ENCODE data around the gene ETFRF1.

ETFRF1 gene

DNA sequence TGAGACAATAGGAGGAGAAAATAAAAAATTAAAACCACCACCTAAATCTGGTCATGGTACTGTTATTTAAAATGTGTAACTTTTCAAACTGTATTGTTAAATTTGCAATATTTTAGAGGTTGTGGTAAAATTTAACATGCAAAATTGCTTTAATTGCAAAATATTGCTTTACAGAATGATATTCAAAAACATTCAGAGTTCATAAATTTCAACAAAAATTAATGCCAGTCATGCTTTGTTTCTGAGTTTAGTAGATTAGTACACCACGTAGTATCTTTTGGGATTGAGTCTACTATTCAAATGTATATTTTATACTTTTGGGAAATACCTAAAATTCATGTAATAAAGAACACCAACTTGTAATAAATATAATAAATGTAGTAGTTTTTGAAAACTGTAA lies 18.3 kb downstream of the ETFRF1 start:
- DNase-seq (ENCODE audit: low read depth in 2 of 2), result no peak

DNA sequence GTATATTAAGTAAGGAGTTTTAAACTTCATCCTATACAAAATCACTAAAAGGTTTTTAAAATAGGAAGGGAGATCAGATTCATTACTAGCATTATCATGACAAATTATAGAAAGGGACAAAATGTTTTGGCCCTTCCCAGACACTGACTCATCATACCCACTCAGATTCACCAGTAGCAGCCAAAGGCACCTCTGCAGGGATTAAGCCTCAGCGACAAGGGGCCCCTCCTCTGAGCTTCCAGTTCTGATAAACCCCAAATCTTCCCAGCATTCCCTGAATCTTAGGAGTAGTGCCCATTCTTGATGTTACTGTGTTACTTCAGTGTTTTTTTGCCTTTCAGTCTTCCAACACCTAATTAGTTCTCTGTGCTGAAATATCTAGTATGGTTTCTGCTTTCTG lies 41.2 kb downstream of the ETFRF1 start:
- no peak for DNase-seq (ENCODE audit: low read depth in 2 of 2)

DNA sequence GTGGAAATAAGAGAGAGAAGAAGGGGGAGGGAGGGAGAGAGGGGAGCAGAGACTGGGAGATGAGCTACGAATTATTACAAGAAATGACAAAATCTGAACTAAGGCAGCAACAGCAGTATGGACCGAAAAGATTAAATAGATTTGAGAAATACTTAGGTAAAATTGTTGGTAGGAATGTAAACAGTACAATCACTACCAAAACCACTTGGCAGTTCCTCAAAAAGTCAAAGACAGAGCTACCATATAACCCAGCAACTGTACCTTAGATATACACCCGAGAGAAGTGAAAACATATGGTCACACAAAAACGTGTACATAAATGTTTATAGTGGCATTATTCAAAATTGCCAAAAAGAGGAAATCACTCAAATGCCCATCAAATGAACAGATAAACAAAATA lies 41.6 kb downstream of the ETFRF1 start:
- DNase-seq (ENCODE audit: low read depth in 2 of 2), result no peak

DNA sequence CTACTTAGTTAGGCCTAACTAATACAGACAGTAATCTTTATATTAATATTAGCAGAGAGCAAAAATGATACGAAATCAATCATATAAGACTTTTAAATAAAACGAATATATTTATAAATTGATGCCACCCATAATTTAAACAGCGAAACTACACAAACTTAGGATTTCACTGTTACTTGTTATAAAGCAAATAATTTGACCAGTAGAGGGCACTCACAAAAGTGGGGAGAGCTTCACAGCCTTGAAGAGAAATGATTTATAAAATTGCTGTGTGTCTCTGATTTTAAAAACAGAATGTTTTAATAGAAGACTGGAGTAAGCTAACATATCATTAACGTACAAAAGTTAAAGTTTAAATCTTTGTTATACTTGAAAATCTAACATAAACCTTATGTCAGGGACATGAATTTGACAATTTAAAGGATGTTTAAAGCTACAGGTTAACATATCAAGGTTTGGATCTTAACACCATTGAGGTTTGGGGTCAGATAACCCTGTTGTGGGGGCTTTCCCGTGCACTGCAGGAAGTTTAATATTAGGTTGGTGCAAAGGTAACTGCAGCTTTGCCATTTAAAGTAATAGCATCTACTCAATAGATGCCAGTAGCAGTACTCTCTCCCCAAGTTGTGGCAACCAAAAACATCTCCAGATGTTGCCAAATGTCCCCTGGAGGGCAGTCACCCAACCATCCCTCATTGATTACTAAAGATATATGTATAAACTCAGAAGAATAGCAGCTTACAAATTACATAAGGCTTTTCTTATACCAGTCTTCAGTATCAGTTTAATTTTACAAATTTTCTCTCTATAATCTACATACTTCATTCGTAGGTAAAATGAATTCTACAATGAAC lies 46.4 kb downstream of the ETFRF1 start:
- DNase-seq (ENCODE audit: low read depth in 2 of 2), result peak; percentile 13 to 29

DNA sequence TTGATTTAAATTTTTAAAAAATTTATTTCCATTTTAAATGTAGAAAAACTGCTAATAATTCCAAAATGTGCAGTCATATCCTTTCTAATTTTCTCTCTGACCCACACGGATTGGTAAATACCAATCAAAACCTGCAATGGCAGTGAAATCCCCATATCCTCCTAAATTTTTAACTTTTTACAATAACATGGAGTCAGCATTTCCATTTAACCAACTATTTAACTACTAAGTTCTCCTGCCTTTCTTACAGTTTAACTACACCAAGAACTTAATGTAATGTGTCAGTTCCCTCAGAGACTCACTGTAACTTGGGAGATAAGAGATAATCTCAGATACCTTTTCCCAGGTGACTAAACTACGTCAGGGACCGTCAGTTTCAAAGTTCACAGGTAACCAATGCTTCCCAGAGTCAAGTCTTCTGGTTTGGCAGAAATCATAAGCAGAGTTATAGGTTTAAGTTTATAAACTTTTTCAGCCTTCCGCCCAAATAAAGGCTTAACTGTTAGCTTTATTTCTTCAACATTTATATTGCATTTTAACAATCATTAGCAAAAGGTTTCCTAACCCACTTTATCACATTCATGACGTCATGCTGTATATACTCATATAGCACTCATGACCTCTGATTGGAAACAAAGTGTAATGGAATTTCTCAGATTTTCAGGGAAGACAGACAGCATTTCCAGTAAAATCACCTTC lies 48.1 kb downstream of the ETFRF1 start:
- no peak for DNase-seq (ENCODE audit: low read depth in 2 of 2)

DNA sequence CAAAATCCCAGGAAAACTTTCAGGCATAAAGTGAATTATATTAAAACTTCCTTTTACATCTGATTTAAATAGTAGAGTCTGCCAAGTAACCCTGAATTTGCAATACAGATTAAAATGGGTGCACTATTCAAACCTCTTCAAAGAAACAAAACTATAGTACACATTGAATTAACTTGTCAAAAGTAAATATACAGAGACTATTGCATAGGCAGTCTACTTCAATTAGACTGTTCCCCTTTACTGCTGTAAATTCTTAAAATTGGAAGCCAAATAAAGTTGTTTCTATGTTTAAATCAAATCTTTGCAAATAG lies 48.6 kb downstream of the ETFRF1 start:
- DNase-seq (ENCODE audit: low read depth in 2 of 2), result no peak

DNA sequence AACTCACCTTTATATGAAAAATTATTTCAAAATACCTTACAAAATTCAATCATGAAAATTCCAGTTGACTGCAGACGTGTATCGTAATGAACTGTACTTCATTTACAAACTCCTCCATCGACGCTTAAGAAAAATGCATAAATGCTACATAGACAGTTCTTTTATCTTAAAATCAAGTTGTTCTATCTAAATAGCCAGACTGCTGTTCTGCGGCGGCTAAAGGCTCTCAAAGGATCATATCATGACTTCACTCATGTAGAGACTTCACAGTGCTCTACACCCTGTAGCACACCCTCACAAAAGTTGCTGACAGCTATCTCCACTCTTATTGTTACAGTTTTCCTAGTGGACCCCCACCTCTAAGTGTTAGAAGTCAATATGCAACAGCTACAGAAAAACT lies 50.5 kb downstream of the ETFRF1 start:
- DNase-seq (ENCODE audit: low read depth in 2 of 2), result no peak

DNA sequence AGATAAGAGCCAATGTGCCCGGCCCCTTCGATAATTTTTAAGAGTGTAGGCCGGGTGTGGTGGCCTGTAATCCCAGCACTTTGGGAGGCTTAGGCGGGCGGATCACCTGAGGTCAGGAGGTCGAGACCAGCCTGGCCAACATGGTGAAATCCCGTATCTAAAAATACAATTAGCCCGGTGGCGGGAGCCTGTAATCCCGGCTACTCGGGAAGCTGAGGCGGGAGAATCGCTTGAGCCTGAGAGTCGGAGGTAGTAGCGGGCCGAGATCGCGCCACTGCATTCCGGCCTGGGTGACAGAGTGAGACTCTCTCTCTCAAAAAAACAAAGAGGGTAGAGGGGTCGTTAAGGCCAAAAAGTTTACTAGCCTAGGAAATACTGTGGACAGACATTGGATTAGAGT lies 53.1 kb downstream of the ETFRF1 start:
- DNase-seq (ENCODE audit: low read depth in 2 of 2), result no peak

DNA sequence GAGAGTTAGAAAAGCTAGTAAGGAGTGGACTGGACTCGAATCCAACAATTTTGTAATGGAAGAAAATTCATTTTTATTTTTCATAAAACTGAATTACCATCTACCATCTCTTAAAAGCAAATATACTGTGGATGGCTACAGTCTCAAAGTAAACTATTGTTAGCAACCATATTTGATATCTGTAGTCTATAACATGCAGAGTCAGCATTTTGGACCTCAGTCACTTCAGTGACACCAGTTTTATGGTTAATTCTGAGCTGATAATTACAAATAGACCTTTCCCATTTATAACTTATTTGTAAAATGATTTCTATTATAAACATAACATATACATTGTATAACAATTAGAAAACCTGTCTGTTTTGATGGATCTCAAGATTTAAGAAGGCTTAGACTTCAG lies 53.7 kb downstream of the ETFRF1 start:
- DNase-seq (ENCODE audit: low read depth in 2 of 2), result no peak

DNA sequence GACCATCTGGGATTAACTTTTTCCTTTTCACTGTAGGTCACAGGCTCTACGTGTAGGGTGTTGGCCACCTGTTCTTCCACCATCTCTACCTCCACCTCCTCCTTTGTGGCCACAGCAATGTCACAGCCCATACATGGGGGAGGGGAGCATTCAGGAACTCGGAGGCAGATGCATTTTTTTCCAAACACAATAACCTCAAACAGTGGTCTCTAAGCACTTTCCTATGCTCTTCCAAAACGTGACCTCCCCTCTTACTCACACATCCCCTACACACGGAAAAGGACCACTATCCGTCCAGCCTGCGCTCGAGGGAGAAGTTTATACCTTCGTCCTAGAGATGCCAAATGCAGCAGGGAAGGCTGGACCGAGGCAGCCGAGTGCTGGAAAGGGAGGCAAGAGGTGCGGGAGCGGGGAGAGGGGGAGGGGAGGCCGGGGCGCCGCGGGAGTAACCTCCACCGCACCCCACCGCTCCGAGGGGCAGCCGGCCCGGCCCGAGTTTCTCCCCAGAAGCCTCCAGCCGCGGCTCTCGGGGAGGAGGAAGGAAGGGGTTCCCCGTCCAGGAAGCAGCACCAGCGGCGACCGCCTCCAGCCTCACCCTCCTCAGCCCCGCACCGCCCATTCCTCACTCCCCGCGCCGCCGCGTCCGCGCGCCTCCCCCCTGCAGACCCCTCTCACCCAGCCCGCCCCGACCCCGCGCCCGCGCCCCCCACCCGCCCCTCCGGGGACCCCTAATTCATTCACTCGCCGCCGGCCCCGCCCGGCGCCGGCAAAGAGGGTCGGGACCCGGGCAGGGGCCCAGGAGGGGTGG lies 55.1 kb downstream of the ETFRF1 start:
- no peak for DNase-seq (ENCODE audit: low read depth in 2 of 2)

DNA sequence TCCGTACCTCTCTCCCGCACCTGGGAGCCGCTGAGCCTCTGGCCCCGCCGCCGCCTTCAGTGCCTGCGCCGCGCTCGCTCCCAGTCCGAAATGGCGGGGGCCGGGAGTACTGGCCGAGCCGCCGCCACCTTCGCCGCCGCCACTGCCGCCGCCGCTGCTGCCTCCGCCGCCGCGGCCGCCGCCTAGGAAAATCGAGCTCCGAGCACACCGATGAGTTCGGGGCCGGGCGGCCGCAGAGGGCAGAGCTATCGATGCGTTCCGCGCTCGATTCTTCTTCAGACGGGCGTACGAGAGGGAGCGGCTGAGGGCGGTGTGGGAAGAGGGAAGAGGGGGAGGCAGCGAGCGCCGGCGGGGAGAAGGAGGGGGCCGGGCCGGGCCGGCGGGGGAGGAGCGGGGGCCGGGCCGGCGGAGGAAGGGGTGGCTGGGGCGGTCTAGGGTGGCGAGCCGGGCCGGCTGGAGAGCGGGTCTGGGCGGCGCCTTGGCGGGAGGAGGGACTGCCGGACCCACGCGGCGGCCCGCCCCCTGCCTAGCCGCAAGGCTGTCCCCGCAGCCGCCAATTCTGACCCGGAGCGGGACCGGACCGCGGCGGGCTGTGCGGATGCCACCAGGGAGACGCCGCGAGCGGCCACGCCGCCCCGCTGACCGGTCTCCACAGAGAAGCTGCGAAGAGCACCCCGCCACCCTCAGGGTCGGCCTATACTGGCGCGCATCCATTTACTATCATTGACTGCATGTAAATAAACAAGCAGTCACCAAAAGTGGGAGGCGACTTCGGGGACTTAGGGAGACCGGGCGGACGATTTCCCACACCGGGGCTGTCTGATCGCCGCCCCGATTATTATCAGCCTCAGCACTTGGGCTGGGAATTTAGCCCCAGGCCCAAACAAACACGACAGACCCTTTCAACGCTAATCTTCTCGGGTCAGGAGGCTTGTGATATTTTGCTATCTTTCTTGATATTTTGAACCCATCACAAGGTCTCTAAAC lies 56.0 kb downstream of the ETFRF1 start, which contains the start of gene KRAS:
TSS of gene KRAS (minus strand) at position 186 of the 987 bp plus-strand sequence.
- DNase-seq (ENCODE audit: low read depth in 2 of 2), result peak; percentile 96 to 97

DNA sequence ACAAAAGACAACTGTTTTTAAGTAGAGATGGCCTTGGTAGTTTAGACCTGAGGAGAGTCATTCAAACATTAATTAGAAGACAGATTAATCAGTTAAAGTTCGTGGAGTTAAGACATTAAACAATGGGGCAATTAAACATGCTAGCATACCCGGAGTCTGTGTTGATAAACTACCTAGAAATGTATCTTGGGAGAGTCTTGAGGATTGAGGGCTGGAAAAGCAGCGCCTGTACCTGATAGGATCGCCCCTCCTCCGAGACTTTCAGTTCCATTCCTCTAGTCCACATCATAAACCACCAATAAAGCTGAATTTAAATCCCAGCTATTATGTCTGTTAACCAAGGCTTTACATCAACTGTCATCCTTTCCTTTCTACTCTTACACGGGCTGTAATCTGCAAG lies 56.7 kb downstream of the ETFRF1 start:
- DNase-seq (ENCODE audit: low read depth in 2 of 2), result no peak

DNA sequence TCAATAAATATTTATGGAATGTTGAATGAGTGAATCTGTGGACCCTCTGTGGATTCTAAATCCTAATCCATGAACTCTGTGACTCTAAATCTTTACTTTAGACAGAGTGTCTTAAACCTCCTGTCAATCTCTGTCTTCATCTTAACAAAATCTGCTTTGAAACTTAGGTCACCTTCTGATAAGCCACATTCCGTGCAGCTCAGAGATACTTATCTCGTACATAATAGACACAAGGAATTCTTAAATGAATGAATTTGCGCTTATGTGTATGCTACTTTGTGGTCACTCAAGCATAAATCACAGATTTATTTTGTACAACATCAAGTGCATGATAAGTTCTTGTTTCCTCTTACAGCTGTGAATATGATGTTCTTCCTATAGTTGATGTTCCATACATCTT lies 57.9 kb downstream of the ETFRF1 start:
- no peak for DNase-seq (ENCODE audit: low read depth in 2 of 2)

DNA sequence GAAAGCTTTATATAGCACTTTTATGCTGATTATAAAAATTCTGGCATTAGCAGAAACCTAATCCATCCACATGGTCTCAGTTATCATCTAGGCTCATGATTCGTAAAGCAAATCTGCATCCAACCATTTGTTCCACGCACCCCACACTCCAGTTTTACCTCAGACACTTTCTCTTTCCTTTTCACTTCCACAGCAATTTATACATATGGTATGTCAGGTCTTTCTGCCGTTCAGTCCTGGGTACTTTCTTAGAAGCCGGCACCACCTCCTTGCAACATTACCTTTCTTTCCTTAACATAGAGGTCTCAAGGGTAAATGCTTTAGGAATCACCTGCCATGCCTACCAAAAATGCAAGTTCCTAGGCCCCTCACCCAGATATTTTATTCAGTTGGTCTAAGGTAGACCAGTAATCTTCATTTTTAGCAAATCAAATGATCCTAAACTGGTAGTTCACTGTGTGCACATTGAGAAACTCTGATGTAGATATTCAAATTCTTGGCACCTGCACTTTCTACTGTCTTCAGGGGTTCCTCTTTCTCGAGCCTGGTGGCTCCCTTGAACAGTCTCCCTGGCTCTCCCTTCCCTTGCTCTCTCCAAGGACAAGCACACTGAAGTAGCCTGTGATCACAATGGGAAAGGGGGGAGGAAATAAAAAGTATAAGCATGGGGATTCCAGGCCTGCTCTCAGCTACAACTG lies 58.5 kb downstream of the ETFRF1 start:
- no peak for DNase-seq (ENCODE audit: low read depth in 2 of 2)

DNA sequence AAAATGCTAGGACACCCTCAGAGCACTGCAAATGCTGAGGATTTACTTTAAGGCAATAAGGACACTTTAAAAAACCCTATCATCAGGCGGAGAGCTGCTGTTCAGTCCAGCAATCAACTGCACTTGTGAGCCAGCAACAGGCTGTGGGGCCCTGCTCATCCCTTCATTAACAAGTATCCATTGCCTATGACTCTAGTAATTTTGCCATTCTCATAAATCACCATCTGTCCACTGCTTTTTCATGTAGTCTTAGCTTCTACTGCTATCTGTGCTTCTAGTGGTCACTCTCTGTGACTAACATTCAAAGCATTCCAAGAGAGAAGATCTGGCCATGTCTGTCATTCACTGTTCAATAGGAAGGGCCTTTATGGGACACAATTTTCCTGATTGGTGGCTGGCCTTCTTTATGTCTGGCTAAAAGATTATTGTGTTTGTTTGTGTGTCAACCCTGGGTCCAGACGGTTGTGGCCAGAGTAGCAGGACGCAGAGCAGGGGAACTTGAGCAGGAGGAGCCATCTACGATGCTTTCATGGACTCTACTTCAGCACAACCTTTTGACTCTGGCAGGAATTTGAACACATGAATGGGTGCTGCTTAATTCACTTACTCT lies 59.3 kb downstream of the ETFRF1 start:
- no peak for DNase-seq (ENCODE audit: low read depth in 2 of 2)
